SK-N-SH (cell line): ENCODE results near the gene IPO9. TPM values are rescaled to one million over a fixed set of nuclear protein-coding genes. Genes with fewer than 3 reads are reported as not detected.

ENCODE experiments used
- CTCF ChIA-PET: fragments of 300-600, 350-600 bp; formaldehyde crosslinking; extraction: SDS; loops from one replicate; lab custom pipeline; 2021; lab: Yijun Ruan, JAX
- POLR2A ChIA-PET: fragments of 350-600 bp; sonication (Branson Sonifier 250); formaldehyde crosslinking; extraction: SDS; loops from one replicate; lab custom pipeline; 2020; ENCODE audit warnings: antibody characterized with exemption, inconsistent platforms; lab: Yijun Ruan, JAX
- DNase-seq: peaks from one replicate; pipeline ENCODE4 v3.0.0; 2012
- H2AFZ ChIP-seq: fragments of 200-600 bp; sonication (generic); 2 replicates; pipeline ENCODE4 v1.8.1; 2016; ENCODE audit warnings: antibody characterized with exemption, mild to moderate bottlenecking, low read depth
- H3F3A ChIP-seq: fragments of 200-600 bp; sonication (generic); replicated peaks from 2 replicates; pipeline ENCODE3; 2016; ENCODE audit warnings: antibody characterized with exemption, mild to moderate bottlenecking; ENCODE audit not compliant: insufficient read depth
- H3K27ac ChIP-seq, 2 experiments: fragments of 200-500 bp in 1 of 2; fragments of 200-600 bp in 1 of 2; sonication (Bioruptor generic) in 1 of 2; sonication (generic), shearing (Covaris generic) in 1 of 2; 2 replicates each; pipeline versions ENCODE4 v1.5.1 to v1.6.1; 2014 to 2016; ENCODE audit warnings: low read depth in 2 of 2, inconsistent platforms in 1 of 2, low read length in 1 of 2, mild to moderate bottlenecking in 1 of 2, mixed read lengths in 1 of 2
- H3K27me3 ChIP-seq: fragments of 200-600 bp; sonication (generic), shearing (Covaris generic); 2 replicates; pipeline ENCODE4 v1.6.1; 2016; ENCODE audit warnings: mixed run types; ENCODE audit not compliant: insufficient read depth
- H3K36me3 ChIP-seq, 2 experiments: fragments of 200-500 bp in 1 of 2; fragments of 200-600 bp in 1 of 2; sonication (Bioruptor generic) in 1 of 2; sonication (generic) in 1 of 2; replicated peaks in 1 of 2; 2 replicates each; pipeline versions ENCODE3 to v1.5.1; 2014 to 2016; ENCODE audit warnings: low read length in 1 of 2, mild to moderate bottlenecking in 1 of 2; ENCODE audit not compliant: insufficient read depth in 2 of 2, control insufficient read depth in 1 of 2
- H3K4me1 ChIP-seq, 2 experiments: fragments of 200-500 bp in 1 of 2; fragments of 200-600 bp in 1 of 2; sonication (Bioruptor generic) in 1 of 2; sonication (generic), shearing (Covaris generic) in 1 of 2; 2 replicates each; pipeline versions ENCODE4 v1.5.1 to v1.6.1; 2014 to 2016; ENCODE audit warnings: low read depth in 1 of 2, low read length in 1 of 2, mixed run types in 1 of 2; ENCODE audit not compliant: insufficient read depth in 2 of 2, control insufficient read depth in 1 of 2
- H3K4me2 ChIP-seq: fragments of 200-600 bp; sonication (generic), shearing (Covaris generic); 2 replicates; pipeline ENCODE4 v1.6.1; 2017; ENCODE audit warnings: mixed run types
- H3K4me3 ChIP-seq, 2 experiments: fragments of 200-500 bp in 1 of 2; fragments of 200-600 bp in 1 of 2; sonication (Bioruptor generic) in 1 of 2; sonication (generic), shearing (Covaris generic) in 1 of 2; 2 replicates each; pipeline versions ENCODE4 v1.5.1 to v1.8.1; 2014 to 2016; ENCODE audit warnings: low read depth in 2 of 2, inconsistent platforms in 1 of 2, low read length in 1 of 2, mild to moderate bottlenecking in 1 of 2, mixed read lengths in 1 of 2, moderate library complexity in 1 of 2
- H3K79me2 ChIP-seq: fragments of 200-600 bp; sonication (generic); 2 replicates; pipeline ENCODE4 v1.8.1; 2017; ENCODE audit warnings: mild to moderate bottlenecking; ENCODE audit not compliant: insufficient read depth
- H3K9ac ChIP-seq: fragments of 200-600 bp; sonication (generic); 2 replicates; pipeline ENCODE4 v1.6.1; 2017; ENCODE audit warnings: mixed run types
- H3K9me2 ChIP-seq: fragments of 200-600 bp; sonication (generic); 2 replicates; pipeline ENCODE4 v1.6.1; 2017; ENCODE audit warnings: mixed run types
- H3K9me3 ChIP-seq: fragments of 200-600 bp; sonication (generic); 2 replicates; pipeline ENCODE4 v1.6.1; 2017; ENCODE audit warnings: mixed run types, mild to moderate bottlenecking, moderate library complexity
- H4K20me1 ChIP-seq: fragments of 200-600 bp; sonication (generic); 2 replicates; pipeline ENCODE4 v1.6.1; 2017; ENCODE audit warnings: mild to moderate bottlenecking, mixed run types; ENCODE audit not compliant: insufficient read depth
- EP300 ChIP-seq, 2 experiments: IDR thresholded peaks; 2 replicates each; pipeline versions ENCODE4 v1.4.0 to v1.6.1; 2012; ENCODE audit warnings: borderline replicate concordance in 1 of 2, low read depth in 1 of 2, low read length in 1 of 2
- EZH2phosphoT487 ChIP-seq: fragments of 200-600 bp; sonication (generic); IDR thresholded peaks from 2 replicates; pipeline ENCODE4 v1.6.1; 2017; ENCODE audit warnings: low read depth, mixed run types, mild to moderate bottlenecking, antibody characterized with exemption, moderate library complexity, borderline replicate concordance
- FOSL2 ChIP-seq: IDR thresholded peaks from 2 replicates; pipeline ENCODE4 v1.4.0; 2012; ENCODE audit warnings: low read depth, mild to moderate bottlenecking, moderate library complexity, borderline replicate concordance
- MAX ChIP-seq: IDR thresholded peaks from 2 replicates; pipeline ENCODE4 v1.4.0; 2012; ENCODE audit warnings: low read depth
- MXI1 ChIP-seq: IDR thresholded peaks from 2 replicates; pipeline ENCODE4 v1.6.1; 2012; ENCODE audit warnings: mild to moderate bottlenecking, low read depth, low read length, improper control_type of control experiment
- NFIC ChIP-seq: IDR thresholded peaks from 2 replicates; pipeline ENCODE4 v1.4.0; 2012; ENCODE audit warnings: borderline replicate concordance
- PBX3 ChIP-seq: IDR thresholded peaks from 2 replicates; pipeline ENCODE4; 2012
- RXRA ChIP-seq: IDR thresholded peaks from 2 replicates; pipeline ENCODE4 v1.4.0; 2012; ENCODE audit warnings: low read depth, mild to moderate bottlenecking, borderline replicate concordance
- SIN3A ChIP-seq: IDR thresholded peaks from 2 replicates; pipeline ENCODE4 v1.6.1; 2012; ENCODE audit warnings: low read depth, mild to moderate bottlenecking, low read length, moderate library complexity, borderline replicate concordance
- TEAD4 ChIP-seq: IDR thresholded peaks from 2 replicates; pipeline ENCODE4 v1.4.0; 2012; ENCODE audit warnings: mild to moderate bottlenecking, borderline replicate concordance; ENCODE audit not compliant: insufficient read depth
- USF1 ChIP-seq: IDR thresholded peaks from 2 replicates; pipeline ENCODE4 v1.4.0; 2012; ENCODE audit warnings: low read depth, borderline replicate concordance
- YY1 ChIP-seq: IDR thresholded peaks from 2 replicates; pipeline ENCODE4 v1.4.0; 2012; ENCODE audit warnings: low read depth, mild to moderate bottlenecking
- ZBTB33 ChIP-seq: IDR thresholded peaks from 2 replicates; pipeline ENCODE4 v1.4.0; 2012; ENCODE audit warnings: low read depth, borderline replicate concordance
- WGBS: methylation state at CpG from one replicate; pipeline ENCODE4 v1.1.6; 2017; ENCODE audit warnings: low lambda C conversion rate; 5-methylcytosine and 5-hydroxymethylcytosine counted together
- polyA plus RNA-seq, 3 experiments: library from polyadenylated mRNA; depleted of rRNA; stranded (reverse); fragments of >200 nt; gene quantifications; 2 replicates each; pipeline ENCODE4 v1.2.3, GENCODE V29; 2012
- TF ChIP-seq, protein P1 (sequence below): fragments of 200-600 bp; sonication (generic); IDR thresholded peaks from 2 replicates; pipeline ENCODE4 v1.6.1; 2017; ENCODE audit warnings: antibody characterized with exemption, mild to moderate bottlenecking, moderate library complexity

Gene IPO9
- polyA plus RNA-seq, 1 of the 3 experiments (the other 2 are of a cell fraction) = 24.5 TPM

DNA sequence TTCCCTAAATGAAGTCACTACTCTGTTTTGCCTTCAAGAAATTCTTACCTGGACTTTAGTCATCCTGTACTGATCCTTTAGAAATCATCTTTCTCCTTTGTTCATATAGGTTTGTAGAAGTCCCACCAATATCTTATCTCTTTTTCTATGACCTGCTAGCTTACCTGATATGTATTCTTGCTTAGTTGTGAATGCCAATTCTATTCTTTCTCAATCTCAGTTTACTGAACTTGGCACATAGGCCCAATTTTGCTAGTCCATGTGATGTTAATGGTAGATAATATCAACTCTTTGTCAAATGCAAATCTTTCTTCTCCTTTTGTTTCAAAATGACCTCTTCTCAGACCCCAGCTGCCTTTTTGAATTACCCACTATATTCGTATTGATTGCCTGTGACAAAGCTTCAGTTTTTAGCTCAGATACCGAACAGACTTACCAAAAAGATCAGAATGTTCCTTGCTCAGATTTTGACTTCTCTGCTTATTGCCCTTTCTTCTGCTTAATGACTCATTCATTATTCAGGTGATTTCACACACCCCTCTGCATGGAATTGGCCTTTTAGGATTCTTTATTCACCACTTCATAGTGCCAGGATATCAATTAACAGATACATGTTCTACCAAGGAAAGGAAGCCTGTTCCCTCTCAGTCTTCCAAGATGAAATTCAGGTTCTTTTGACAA is 20.6 kb downstream of the IPO9 start:
- Histone ChIP-seq H2AFZ (no peak overlapping the region), H3K27me3 (no peaks in the 10 kb centered on the region), H3K4me3 (no peak overlapping the region; a peak in 1 of 4 replicates), H3K36me3 (peaks cover 50 to 62% of the 10 kb centered on the region in 2 experiments), H3F3A (peaks cover 61% of the 10 kb centered on the region), H3K79me2 (peaks cover 73% of the 10 kb centered on the region), H3K4me2 (peak overlapping the region; percentile 40), H3K4me1 (peaks cover 5 to 30% of the 10 kb centered on the region in 2 experiments), H3K9ac (peak overlapping the region; percentile 9; the same call in 1 of the 2 replicates), H3K9me2 (no peaks in the 10 kb centered on the region), H4K20me1 (peaks cover 9% of the 10 kb centered on the region), H3K9me3 (no peaks in the 10 kb centered on the region), H3K27ac (peak overlapping the region; percentile 74 to 86; a peak in 3 of 4 replicates)
- no peak for DNase-seq
- ChIA-PET POLR2A (no interaction called here), CTCF (interaction anchor here (0.6 to 3.1 kb wide), 5 partner anchors 13 to 414 kb away, joined by 3 to 12 read pairs (median 4); partner anchors contain the start of gene IPO9)
- no peak for TF ChIP-seq EP300 (IDR thresholded peaks at IDR 0.05; ENCODE audit: borderline replicate concordance in 1 of 2, low read depth in 1 of 2, low read length in 1 of 2)
- TF ChIP-seq PBX3 = peak; percentile 32; the same call in 1 of the 2 replicates
- 63% methylated on average over 2 of the region's 2 CpGs for WGBS

GRCh38 chr1:201850053-201850397 is 21.1 kb downstream of the IPO9 start:
- Histone ChIP-seq H2AFZ (no peak overlapping the region), H3K79me2 (peaks cover 68% of the 10 kb centered on the region), H3K36me3 (peaks cover 55 to 67% of the 10 kb centered on the region in 2 experiments), H3K9me3 (no peaks in the 10 kb centered on the region), H3F3A (peaks cover 56% of the 10 kb centered on the region), H3K4me1 (peaks cover 5 to 25% of the 10 kb centered on the region in 2 experiments), H3K9ac (peak overlapping the region; percentile 41; the same call in 1 of the 2 replicates), H4K20me1 (peaks cover 9% of the 10 kb centered on the region), H3K27ac (peak overlapping the region; percentile 74 to 86; a peak in 3 of 4 replicates), H3K27me3 (no peaks in the 10 kb centered on the region), H3K4me2 (peak overlapping the region; percentile 40), H3K9me2 (no peaks in the 10 kb centered on the region), H3K4me3 (peak overlapping the region in 1 of 2 experiments; percentile 27; a peak in 1 of 4 replicates)
- no peak for DNase-seq
- CTCF ChIA-PET = interaction anchor here (1.1 to 3.1 kb wide), 6 partner anchors 13 to 320 kb away, joined by 3 to 12 read pairs (median 4); partner anchors contain the start of gene IPO9
- POLR2A ChIA-PET = no interaction called here
- 8% methylated on average over 1 of the region's 1 CpG for WGBS
- TF ChIP-seq, protein P1, sequence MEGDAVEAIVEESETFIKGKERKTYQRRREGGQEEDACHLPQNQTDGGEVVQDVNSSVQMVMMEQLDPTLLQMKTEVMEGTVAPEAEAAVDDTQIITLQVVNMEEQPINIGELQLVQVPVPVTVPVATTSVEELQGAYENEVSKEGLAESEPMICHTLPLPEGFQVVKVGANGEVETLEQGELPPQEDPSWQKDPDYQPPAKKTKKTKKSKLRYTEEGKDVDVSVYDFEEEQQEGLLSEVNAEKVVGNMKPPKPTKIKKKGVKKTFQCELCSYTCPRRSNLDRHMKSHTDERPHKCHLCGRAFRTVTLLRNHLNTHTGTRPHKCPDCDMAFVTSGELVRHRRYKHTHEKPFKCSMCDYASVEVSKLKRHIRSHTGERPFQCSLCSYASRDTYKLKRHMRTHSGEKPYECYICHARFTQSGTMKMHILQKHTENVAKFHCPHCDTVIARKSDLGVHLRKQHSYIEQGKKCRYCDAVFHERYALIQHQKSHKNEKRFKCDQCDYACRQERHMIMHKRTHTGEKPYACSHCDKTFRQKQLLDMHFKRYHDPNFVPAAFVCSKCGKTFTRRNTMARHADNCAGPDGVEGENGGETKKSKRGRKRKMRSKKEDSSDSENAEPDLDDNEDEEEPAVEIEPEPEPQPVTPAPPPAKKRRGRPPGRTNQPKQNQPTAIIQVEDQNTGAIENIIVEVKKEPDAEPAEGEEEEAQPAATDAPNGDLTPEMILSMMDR = no peak
- TF ChIP-seq MXI1 (no peak), EP300 (IDR thresholded peaks at IDR 0.05; ENCODE audit: borderline replicate concordance in 1 of 2, low read depth in 1 of 2, low read length in 1 of 2) (peak in 1 of 2 experiments; percentile 66; a peak in 2 of 4 replicates), RXRA (peak; percentile 41; the same call in 1 of the 2 replicates), MAX (peak; percentile 68; the same call in 1 of the 2 replicates), ZBTB33 (peak; percentile 52; the same call in 1 of the 2 replicates), TEAD4 (peak; percentile 72; the same call in 1 of the 2 replicates), SIN3A (0 out of 2 replicates have a peak, but pooled peaks have one; percentile 42), FOSL2 (peak; percentile 66; the same call in 1 of the 2 replicates), PBX3 (peak; percentile 52), NFIC (peak; percentile 83), USF1 (no peak), YY1 (0 out of 2 replicates have a peak, but pooled peaks have one; percentile 27), EZH2phosphoT487 (no peak)
